AG04449 (cell line): ENCODE results near the gene RETREG1.

ENCODE experiments used
- CTCF ChIA-PET: fragments of 350-600 bp; formaldehyde crosslinking; extraction: SDS; loops from one replicate; lab custom pipeline; 2021; ENCODE audit warnings: antibody characterized with exemption; lab: Yijun Ruan, JAX
- POLR2A ChIA-PET: fragments of 400-600, 350-600 bp; formaldehyde crosslinking; extraction: SDS; loops from one replicate; lab custom pipeline; 2020; ENCODE audit warnings: antibody characterized with exemption, inconsistent platforms; lab: Yijun Ruan, JAX
- DNase-seq: peaks from one replicate; pipeline ENCODE4 v3.0.0-alpha.2; 2010; ENCODE audit warnings: low read depth, low spot score
- H3K4me3 ChIP-seq: 2 replicates; pipeline ENCODE4 v1.5.1; 2011; ENCODE audit warnings: low read depth, mild to moderate bottlenecking, control low read depth, low read length
- TF ChIP-seq, protein P1 (sequence below): IDR thresholded peaks from one replicate; pipeline ENCODE4 v1.5.1; 2011; ENCODE audit warnings: mild to moderate bottlenecking, moderate library complexity, low read length, control low read depth, inconsistent platforms; ENCODE audit not compliant: insufficient read depth; ENCODE audit errors: missing control alignments

RETREG1 gene

DNA sequence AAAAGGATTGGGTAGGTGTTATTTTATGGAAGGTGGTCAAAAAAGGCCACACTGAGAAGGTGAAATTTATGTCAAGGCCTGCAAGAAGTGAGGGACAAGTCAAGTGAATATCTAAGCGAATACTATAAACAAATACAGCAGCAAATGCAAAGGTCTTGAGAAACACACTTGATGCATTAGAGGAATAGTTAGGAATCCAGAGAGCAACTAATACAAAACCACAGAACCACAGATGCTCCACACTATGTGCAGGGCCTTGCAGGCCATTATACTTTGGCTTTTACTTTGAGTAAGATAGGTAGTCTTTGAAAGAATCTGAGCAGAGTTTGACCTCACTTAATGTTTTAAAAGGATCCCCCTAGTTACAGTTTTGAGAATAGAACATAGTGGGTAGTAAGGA, 155.8 kb downstream of the RETREG1 start:
- no peak overlapping the region for H3K4me3 ChIP-seq
- ChIA-PET CTCF (interaction anchor here (0.8 to 8.0 kb wide), 6 partner anchors 9 to 301 kb away, joined by 3 to 100 read pairs (median 4); no protein-coding TSS in a partner anchor), POLR2A (no interaction called here)
- TF ChIP-seq, protein P1, sequence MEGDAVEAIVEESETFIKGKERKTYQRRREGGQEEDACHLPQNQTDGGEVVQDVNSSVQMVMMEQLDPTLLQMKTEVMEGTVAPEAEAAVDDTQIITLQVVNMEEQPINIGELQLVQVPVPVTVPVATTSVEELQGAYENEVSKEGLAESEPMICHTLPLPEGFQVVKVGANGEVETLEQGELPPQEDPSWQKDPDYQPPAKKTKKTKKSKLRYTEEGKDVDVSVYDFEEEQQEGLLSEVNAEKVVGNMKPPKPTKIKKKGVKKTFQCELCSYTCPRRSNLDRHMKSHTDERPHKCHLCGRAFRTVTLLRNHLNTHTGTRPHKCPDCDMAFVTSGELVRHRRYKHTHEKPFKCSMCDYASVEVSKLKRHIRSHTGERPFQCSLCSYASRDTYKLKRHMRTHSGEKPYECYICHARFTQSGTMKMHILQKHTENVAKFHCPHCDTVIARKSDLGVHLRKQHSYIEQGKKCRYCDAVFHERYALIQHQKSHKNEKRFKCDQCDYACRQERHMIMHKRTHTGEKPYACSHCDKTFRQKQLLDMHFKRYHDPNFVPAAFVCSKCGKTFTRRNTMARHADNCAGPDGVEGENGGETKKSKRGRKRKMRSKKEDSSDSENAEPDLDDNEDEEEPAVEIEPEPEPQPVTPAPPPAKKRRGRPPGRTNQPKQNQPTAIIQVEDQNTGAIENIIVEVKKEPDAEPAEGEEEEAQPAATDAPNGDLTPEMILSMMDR = no peak
- peak; percentile 59 for DNase-seq

DNA sequence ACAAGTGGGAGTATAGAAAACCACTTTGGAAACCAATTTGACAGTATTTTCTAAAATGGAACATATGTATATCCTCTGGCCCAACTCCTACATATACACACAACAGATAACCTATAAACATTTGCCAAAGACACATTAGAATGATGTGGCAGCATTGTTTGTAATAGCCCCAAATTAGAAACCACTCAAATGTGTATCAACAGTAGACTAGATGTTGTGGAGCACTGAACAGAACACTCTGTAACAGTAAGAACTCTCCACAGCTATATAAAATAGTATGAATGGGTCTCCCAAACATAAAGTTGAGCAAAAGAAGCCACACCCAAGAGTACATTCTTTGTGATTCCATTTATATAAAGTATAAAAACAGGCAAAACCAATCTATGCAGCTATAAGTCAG, 157.3 kb downstream of the RETREG1 start:
- no peak for DNase-seq
- ChIA-PET POLR2A (no interaction called here), CTCF (interaction anchor here (8.0 kb wide), 2 partner anchors 15 to 299 kb away, joined by 100 to 119 read pairs; no protein-coding TSS in a partner anchor)
- H3K4me3 ChIP-seq = no peak overlapping the region
- TF ChIP-seq, protein P1 = no peak

DNA sequence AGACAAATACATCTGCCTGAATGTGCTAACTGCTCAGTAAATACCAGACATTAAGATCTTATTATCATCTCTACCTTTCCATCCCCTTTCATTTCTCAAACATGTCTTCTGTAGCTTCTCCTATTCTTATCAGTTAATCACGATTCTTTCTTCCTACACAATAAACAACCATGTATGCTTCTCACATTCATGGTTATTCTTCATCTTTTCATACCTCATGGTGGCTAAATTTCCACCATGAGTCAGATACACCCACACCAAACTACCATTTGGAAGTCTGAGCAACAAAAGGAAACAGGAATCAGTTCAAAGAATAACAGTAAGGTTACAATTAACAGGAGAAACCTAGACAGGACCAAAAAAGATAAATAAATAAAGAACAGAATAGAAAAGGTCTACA, 158.9 kb downstream of the RETREG1 start:
- H3K4me3 ChIP-seq = no peak overlapping the region
- TF ChIP-seq, protein P1 = no peak
- no peak for DNase-seq
- CTCF ChIA-PET = interaction anchor here (0.7 to 8.0 kb wide), 8 partner anchors 10 to 995 kb away, joined by 3 to 119 read pairs (median 7); no protein-coding TSS in a partner anchor
- POLR2A ChIA-PET = no interaction called here

DNA sequence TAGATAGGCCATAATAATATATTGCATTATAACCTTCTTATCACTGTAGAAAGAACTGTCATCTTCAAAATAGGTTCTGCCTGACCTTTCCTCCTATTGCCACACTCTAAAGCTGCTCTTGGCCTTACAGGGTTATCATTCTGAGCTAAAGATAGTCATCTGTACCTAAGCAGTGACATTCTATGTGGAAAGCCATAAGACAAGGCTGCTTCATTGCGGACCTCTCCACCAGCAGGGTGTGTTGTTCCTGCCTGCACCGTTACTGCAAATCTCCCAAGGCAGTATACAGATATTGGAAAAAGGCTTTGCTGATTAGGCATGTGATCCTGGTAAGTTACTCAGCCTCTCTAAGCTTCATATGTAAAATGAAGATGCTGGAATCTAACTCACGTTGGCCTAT, 159.3 kb downstream of the RETREG1 start:
- DNase-seq = no peak
- TF ChIP-seq, protein P1 = no peak
- no peak overlapping the region for H3K4me3 ChIP-seq
- ChIA-PET POLR2A (no interaction called here), CTCF (interaction anchor here (1.1 to 8.0 kb wide), 7 partner anchors 10 to 994 kb away, joined by 3 to 119 read pairs (median 14); no protein-coding TSS in a partner anchor)

DNA sequence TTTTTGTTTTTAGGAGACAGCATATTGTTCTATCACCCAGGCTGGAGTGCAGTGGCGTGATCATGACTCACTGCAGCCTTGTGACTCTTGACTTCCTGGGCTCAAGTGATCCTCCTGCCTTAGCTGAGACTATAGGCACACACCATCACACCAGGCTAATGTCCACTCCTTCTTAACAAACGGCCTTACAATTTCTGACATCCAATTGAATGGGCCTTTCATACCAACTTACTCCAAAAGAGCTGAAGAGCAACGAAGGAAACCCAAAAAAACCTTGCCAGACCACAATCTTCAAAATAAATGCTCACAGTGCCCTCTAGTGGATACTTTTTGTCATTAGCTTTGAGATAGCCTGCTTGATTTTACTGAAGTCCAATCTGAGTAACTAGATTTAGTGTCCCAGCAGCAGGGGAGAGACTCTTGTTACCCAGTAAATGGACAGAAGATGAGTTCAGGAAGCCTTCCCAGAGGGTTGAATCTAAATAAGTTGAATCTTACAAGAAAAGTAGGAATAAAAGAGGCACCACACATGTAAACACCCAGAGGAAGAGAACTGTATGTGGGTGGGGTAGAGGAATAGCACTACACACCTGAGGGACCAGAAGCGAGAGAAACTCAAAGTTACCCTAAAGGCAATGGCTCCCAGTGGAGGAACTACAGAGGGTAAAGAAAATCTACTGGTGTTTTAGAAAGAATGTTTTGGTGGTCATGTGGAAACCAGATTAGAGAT, 160.5 kb downstream of the RETREG1 start:
- ChIA-PET POLR2A (interaction anchor here (0.6 to 1.0 kb wide), 2 partner anchors 10 to 296 kb away, joined by 4 to 6 read pairs; no protein-coding TSS in a partner anchor), CTCF (interaction anchor here (0.7 to 8.0 kb wide), 22 partner anchors 8 to 1126 kb away, joined by 3 to 119 read pairs (median 4); no protein-coding TSS in a partner anchor)
- TF ChIP-seq, protein P1 = peak; percentile 52
- DNase-seq = no peak
- H3K4me3 ChIP-seq = no peak overlapping the region

DNA sequence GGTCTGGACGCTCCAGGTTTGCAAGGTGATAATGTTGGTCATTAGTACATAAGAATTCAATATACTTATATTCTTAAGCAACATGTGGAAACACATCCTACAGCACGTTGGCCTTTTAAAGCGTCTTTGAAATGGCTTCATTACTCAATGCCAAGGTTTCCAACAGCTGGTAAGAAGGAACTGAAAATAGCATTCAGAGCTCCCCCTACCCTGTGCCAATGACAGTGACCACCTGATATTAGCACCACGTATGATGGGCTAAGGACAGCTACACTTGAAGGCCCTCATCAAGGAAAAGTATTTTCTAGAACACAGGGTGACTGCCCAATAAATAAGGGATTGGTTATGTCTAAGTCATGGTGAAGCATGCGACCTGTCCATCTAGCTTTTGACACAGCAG, 161.1 kb downstream of the RETREG1 start:
- ChIA-PET POLR2A (interaction anchor here (0.6 to 1.0 kb wide), 2 partner anchors 9 to 295 kb away, joined by 4 to 6 read pairs; no protein-coding TSS in a partner anchor), CTCF (interaction anchor here (0.7 to 8.0 kb wide), 20 partner anchors 9 to 1126 kb away, joined by 3 to 119 read pairs (median 4); no protein-coding TSS in a partner anchor)
- DNase-seq = no peak
- TF ChIP-seq, protein P1 = no peak
- no peak overlapping the region for H3K4me3 ChIP-seq
